ENCODE data around the gene GNB1L.

DNA sequence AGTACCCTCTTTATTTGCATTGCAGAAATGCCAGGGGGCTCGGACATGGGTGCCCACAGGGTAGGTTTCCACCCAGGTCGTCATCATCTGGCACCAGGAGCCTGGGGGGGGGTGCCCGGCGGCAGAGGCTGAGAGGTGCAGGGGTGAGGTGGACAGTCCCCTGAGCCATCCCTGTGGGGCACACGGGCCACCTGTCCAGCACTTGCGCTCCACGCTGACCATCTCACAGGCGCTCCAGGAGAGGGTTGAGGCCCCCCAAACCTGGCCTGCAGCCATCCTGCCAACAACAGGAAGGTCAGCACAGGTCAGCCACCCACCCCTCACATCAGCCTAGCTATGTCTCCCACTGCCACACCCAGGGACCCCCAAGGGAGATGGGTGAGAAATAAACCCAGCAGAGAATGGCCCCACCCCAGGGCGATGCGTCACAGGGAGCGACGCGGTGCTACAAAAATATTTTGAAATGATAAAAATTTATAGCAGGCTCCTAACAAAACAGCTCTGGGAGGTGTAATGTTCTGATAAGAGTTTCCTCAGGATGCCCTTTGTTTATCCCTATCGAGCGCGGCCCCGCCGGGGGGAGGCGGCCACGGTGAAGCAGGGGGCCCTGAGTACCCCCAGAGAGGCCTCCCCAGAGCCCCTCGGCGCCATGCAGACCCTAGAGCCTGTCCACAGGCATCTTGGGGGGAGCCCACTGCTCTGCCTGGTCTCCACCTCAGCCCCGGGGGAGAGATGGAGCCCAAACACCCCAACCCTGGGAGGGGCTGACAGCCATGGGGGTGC, 21.0 kb upstream of the GNB1L start:
- no peak for TF ChIP-seq EZH2 (IDR thresholded peaks at IDR 0.05)
- TF ChIP-seq POLR2AphosphoS5 (IDR thresholded peaks at IDR 0.05; ENCODE audit: borderline replicate concordance, low read depth, low read length): no peak

Data from SK-N-MC (cell line).